ENCODE measurements around the gene RYR1. TPM values are rescaled to one million over a fixed set of nuclear protein-coding genes. Genes with fewer than 3 reads are reported as not detected.

Gene RYR1
- polyA plus RNA-seq, 1 of the 3 experiments (the other 2 are of a cell fraction): under 0.01 TPM

DNA sequence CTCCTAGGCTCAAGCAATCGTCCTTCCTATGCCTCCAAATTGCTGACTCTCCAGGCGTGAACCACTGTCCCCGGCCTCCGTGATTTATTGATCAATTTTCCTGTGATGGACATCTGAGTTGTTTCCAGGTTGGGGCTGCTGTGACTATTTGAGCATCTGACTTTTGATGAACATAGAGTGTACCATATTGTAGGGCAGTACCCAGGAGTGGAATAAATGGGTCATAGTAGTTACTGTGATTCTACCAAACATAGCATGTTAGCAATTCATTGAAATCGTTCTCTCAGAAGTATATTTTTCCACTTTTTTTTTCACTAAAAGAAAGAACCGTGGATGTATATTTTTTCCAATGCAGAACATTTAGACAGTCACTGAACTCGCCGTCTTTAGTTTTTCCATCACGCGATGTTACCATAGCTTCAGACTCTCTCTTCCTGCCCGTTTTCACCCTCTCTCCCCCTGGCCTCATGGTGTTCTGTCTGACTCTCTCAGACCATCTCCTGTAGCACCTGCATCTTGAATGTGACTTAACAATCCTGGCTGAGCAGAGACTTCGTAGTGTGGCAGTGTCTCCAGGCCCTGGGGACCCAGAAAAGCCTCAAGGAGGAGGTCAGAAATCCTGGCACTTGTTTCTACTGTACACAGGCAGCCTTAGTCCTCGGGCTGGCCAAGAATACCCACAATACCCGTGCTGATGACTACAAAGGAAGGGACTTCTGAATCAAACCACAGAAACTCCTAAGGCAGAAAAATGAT, 4.3 kb upstream of the RYR1 start:
- TF ChIP-seq POLR2AphosphoS5 (IDR thresholded peaks at IDR 0.05; ENCODE audit: low read depth, low read length): no peak
- CTCF ChIA-PET: interaction anchor here (1.0 to 1.4 kb wide), 3 partner anchors 15 to 27 kb away, joined by 3 to 5 read pairs (median 3); partner anchors contain the start of gene FAM98C
- H3K9me3 ChIP-seq: no peaks in the 10 kb centered on the region
- H3K4me3 ChIP-seq (ENCODE audit: low read depth in 2 of 2, low read length in 1 of 2): no peak overlapping the region
- H3K4me2 ChIP-seq: no peak overlapping the region
- H3K9me2 ChIP-seq: no peaks in the 10 kb centered on the region
- no peaks in the 10 kb centered on the region for H4K20me1 ChIP-seq (ENCODE audit: insufficient read depth)
- 53% methylated on average over 14 of the region's 14 CpGs for WGBS (ENCODE audit: low lambda C conversion rate)
- H3K36me3 ChIP-seq (replicated peaks in 1 of 2; ENCODE audit: control insufficient read depth in 1 of 2, insufficient read depth in 2 of 2, low read length in 1 of 2): no peaks in the 10 kb centered on the region
- H3K27me3 ChIP-seq (ENCODE audit: insufficient read depth): peaks cover 9% of the 10 kb centered on the region; the same call in 1 of the 2 replicates
- POLR2A ChIA-PET: no interaction called here
- no peak overlapping the region for H3K27ac ChIP-seq (ENCODE audit: low read depth in 2 of 2, low read length in 1 of 2)
- no peak for DNase-seq
- H2AFZ ChIP-seq (ENCODE audit: low read depth): no peak overlapping the region
- no peaks in the 10 kb centered on the region for H3F3A ChIP-seq (replicated peaks; ENCODE audit: insufficient read depth)
- no peak overlapping the region for H3K9ac ChIP-seq
- no peaks in the 10 kb centered on the region; a peak in 1 of 4 replicates for H3K4me1 ChIP-seq (ENCODE audit: control insufficient read depth in 1 of 2, insufficient read depth in 2 of 2, low read depth in 1 of 2, low read length in 1 of 2)
- no peaks in the 10 kb centered on the region for H3K79me2 ChIP-seq (ENCODE audit: insufficient read depth)

- TF ChIP-seq, protein P1, sequence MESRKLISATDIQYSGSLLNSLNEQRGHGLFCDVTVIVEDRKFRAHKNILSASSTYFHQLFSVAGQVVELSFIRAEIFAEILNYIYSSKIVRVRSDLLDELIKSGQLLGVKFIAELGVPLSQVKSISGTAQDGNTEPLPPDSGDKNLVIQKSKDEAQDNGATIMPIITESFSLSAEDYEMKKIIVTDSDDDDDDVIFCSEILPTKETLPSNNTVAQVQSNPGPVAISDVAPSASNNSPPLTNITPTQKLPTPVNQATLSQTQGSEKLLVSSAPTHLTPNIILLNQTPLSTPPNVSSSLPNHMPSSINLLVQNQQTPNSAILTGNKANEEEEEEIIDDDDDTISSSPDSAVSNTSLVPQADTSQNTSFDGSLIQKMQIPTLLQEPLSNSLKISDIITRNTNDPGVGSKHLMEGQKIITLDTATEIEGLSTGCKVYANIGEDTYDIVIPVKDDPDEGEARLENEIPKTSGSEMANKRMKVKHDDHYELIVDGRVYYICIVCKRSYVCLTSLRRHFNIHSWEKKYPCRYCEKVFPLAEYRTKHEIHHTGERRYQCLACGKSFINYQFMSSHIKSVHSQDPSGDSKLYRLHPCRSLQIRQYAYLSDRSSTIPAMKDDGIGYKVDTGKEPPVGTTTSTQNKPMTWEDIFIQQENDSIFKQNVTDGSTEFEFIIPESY (IDR thresholded peaks at IDR 0.05; ENCODE audit: borderline replicate concordance, low read depth): no peak
- TF ChIP-seq TEAD4 (IDR thresholded peaks at IDR 0.05; ENCODE audit: borderline replicate concordance, insufficient read depth): no peak
- no peak for TF ChIP-seq REST (IDR thresholded peaks at IDR 0.05; ENCODE audit: low read depth, low read length)
- TF ChIP-seq RXRA (IDR thresholded peaks at IDR 0.05; ENCODE audit: borderline replicate concordance, low read depth): no peak
- TF ChIP-seq FOXJ3 (CRISPR knock-in tag; IDR thresholded peaks at IDR 0.05): no peak
- Histone ChIP-seq H3F3A (replicated peaks; ENCODE audit: insufficient read depth) (no peaks in the 10 kb centered on the region), H3K9ac (no peak overlapping the region), H3K4me3 (ENCODE audit: low read depth in 2 of 2, low read length in 1 of 2) (no peak overlapping the region), H2AFZ (ENCODE audit: low read depth) (no peak overlapping the region), H3K79me2 (ENCODE audit: insufficient read depth) (no peaks in the 10 kb centered on the region), H3K4me2 (no peak overlapping the region), H3K27ac (ENCODE audit: low read depth in 2 of 2, low read length in 1 of 2) (no peak overlapping the region), H3K9me2 (no peaks in the 10 kb centered on the region), H4K20me1 (ENCODE audit: insufficient read depth) (no peaks in the 10 kb centered on the region), H3K36me3 (replicated peaks in 1 of 2; ENCODE audit: control insufficient read depth in 1 of 2, insufficient read depth in 2 of 2, low read length in 1 of 2) (no peaks in the 10 kb centered on the region), H3K9me3 (no peaks in the 10 kb centered on the region), H3K27me3 (ENCODE audit: insufficient read depth) (peaks cover 13% of the 10 kb centered on the region; the same call in 1 of the 2 replicates), H3K4me1 (ENCODE audit: control insufficient read depth in 1 of 2, insufficient read depth in 2 of 2, low read depth in 1 of 2, low read length in 1 of 2) (no peaks in the 10 kb centered on the region; a peak in 1 of 4 replicates)
- DNase-seq: no peak
- ChIA-PET CTCF (interaction anchor here (1.0 to 1.4 kb wide), 2 partner anchors 15 to 27 kb away, joined by 3 to 5 read pairs; partner anchors contain the start of gene FAM98C), POLR2A (no interaction called here)
- 41% methylated on average over 2 of the region's 2 CpGs for WGBS (ENCODE audit: low lambda C conversion rate)
Observed at GRCh38 chr19:38429811-38430156, 3.7 kb upstream of the RYR1 start.

All from SK-N-SH (cell line).